Caki2 (cell line): Measurements from ENCODE around the gene KRTCAP3. TPM values are rescaled to one million over a fixed set of nuclear protein-coding genes. Genes with fewer than 3 reads are reported as not detected.

Experiments used
- total RNA-seq: library from RNA; depleted of rRNA; stranded (reverse); fragments of >200 nt; shearing (Covaris generic); gene quantifications from 2 replicates; pipeline ENCODE4 v1.2.3, GENCODE V29; 2014; ENCODE audit warnings: low replicate concordance; rRNA removed

The KRTCAP3 gene
- total RNA-seq, 1 experiment from 2014 or later: not detected

Other genes with a start within 250 kb of the KRTCAP3 start
- gene ATRAID, start 230.3 kb upstream of the KRTCAP3 start, total RNA-seq: 284 and 308 TPM in 2 replicates
- 15.4 and 15.9 TPM in 2 replicates for gene SLC5A6, start 230.1 kb upstream of the KRTCAP3 start, total RNA-seq
- gene CAD, start 225.0 kb upstream of the KRTCAP3 start, total RNA-seq: 34.9 and 37.0 TPM in 2 replicates
- not detected in 2 replicates for gene SLC30A3, start 179.3 kb upstream of the KRTCAP3 start, total RNA-seq
- gene DNAJC5G, start 166.9 kb upstream of the KRTCAP3 start, total RNA-seq: not detected in 2 replicates
- gene TRIM54, start 160.0 kb upstream of the KRTCAP3 start, total RNA-seq: not detected in 2 replicates
- gene UCN, start 133.9 kb upstream of the KRTCAP3 start, total RNA-seq: 2.2 and 5.3 TPM in 2 replicates
- 76.2 and 94.1 TPM in 2 replicates for gene MPV17, start 119.3 kb upstream of the KRTCAP3 start, total RNA-seq
- 68.2 and 70.7 TPM in 2 replicates for gene GTF3C2, start 85.6 kb upstream of the KRTCAP3 start, total RNA-seq
- 23.5 and 43.0 TPM in 2 replicates for gene EIF2B4, start 72.0 kb upstream of the KRTCAP3 start, total RNA-seq
- gene SNX17, start 71.8 kb upstream of the KRTCAP3 start, total RNA-seq: 307 and 358 TPM in 2 replicates
- gene ZNF513, start 61.6 kb upstream of the KRTCAP3 start, total RNA-seq: 12.3 and 19.0 TPM in 2 replicates
- 148 and 186 TPM in 2 replicates for gene PPM1G, start 32.8 kb upstream of the KRTCAP3 start, total RNA-seq
- gene NRBP1, start 13.8 kb upstream of the KRTCAP3 start, total RNA-seq: 146 and 150 TPM in 2 replicates
- 8.6 and 13.9 TPM in 2 replicates for gene IFT172, start 47.4 kb downstream of the KRTCAP3 start, total RNA-seq
- 9.0 and 11.4 TPM in 2 replicates for gene FNDC4, start 52.8 kb downstream of the KRTCAP3 start, total RNA-seq
- gene GCKR, start 54.5 kb downstream of the KRTCAP3 start, total RNA-seq: 6.0 and 8.9 TPM in 2 replicates
- gene ZNF512, start 140.7 kb downstream of the KRTCAP3 start, total RNA-seq: 37.6 and 69.9 TPM in 2 replicates
- gene CCDC121, start 186.6 kb downstream of the KRTCAP3 start, total RNA-seq: 3.7 and 6.0 TPM in 2 replicates
- gene GPN1, start 186.7 kb downstream of the KRTCAP3 start, total RNA-seq: 47.2 and 58.4 TPM in 2 replicates
- gene SUPT7L, start 221.2 kb downstream of the KRTCAP3 start, total RNA-seq: 17.3 and 24.8 TPM in 2 replicates
- gene SLC4A1AP, start 221.5 kb downstream of the KRTCAP3 start, total RNA-seq: 27.6 and 37.5 TPM in 2 replicates